HEK293 (cell line): ENCODE measurements around the gene CDC27.

Source experiments
- OVOL3 ChIP-seq: fragments of 450-650 bp; formaldehyde crosslinking; IDR thresholded peaks from 2 replicates; pipeline ENCODE4 v1.5.1; 2016; ENCODE audit warnings: missing biosample characterization, missing genetic modification characterization
- ZBTB48 ChIP-seq: fragments of 450-650 bp; formaldehyde crosslinking; IDR thresholded peaks from 2 replicates; pipeline ENCODE4 v1.5.1; 2016; ENCODE audit warnings: missing biosample characterization, missing genetic modification characterization
- ZNF629 ChIP-seq: fragments of 450-650 bp; formaldehyde crosslinking; IDR thresholded peaks from 2 replicates; pipeline ENCODE4 v1.5.1; 2017; ENCODE audit warnings: missing biosample characterization, missing genetic modification characterization

GRCh38 chr17:47193931-47194511 lies 4.9 kb upstream of the CDC27 start:
- TF ChIP-seq ZBTB48 (tag by site-specific recombination), result no peak
- no peak for TF ChIP-seq OVOL3 (tag by site-specific recombination)
- TF ChIP-seq ZNF629 (tag by site-specific recombination), result no peak
